Measurements from ENCODE around the gene GSK3A. TPM values are rescaled to one million over a fixed set of nuclear protein-coding genes. Genes with fewer than 3 reads are reported as not detected.

Gene GSK3A
- total and polyA plus RNA-seq, 9 of the 15 experiments (the other 6 are each of a cell fraction or from before 2014, with no cell fraction given) = 0.62 to 90.7 (median 33.3) TPM

DNA sequence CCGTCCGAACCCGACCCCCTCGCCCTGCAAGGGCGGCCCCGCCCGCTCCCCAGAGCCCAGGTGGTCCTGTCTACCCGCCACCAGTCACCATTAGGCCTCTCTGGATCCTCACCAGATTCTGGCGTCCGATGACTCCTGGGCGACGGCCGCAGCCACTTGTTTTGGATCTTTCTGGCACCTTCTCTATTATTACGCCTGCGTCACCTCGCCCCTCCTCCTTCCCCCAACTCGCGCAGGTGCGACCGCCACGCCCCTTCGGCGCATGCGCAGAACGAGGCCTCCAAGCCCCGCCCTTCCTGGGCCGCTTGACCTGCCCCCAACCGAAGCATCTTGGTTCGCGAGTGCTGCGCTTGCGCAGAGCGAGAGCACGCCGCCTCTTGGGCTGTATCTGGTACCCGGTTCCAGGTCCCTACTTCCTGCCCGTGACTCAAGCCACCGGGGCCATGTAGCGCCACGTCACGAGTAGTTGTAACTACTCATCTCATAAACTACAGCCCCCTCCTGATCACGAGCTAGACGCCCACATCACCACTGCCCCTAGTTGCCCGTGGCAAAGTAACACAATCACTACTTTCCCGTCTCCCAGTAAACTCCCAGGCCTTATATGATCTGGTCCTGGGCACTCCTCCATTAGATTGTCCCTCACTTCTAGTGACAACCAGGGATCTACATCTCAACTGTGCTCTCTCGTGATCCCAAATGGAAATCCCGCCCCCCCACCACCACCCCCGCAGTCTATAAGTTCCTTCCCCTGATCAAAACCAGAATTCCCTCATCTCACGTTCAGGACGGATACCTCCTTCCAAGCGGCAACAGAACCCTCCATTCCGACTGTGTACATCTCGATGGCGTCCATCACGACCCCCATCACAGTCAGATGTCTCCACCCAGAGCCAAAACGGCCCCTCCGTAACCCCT lies 24.6 kb downstream of the GSK3A start, which contains the start of gene DEDD2 (continued):
- TF ChIP-seq, protein P1, sequence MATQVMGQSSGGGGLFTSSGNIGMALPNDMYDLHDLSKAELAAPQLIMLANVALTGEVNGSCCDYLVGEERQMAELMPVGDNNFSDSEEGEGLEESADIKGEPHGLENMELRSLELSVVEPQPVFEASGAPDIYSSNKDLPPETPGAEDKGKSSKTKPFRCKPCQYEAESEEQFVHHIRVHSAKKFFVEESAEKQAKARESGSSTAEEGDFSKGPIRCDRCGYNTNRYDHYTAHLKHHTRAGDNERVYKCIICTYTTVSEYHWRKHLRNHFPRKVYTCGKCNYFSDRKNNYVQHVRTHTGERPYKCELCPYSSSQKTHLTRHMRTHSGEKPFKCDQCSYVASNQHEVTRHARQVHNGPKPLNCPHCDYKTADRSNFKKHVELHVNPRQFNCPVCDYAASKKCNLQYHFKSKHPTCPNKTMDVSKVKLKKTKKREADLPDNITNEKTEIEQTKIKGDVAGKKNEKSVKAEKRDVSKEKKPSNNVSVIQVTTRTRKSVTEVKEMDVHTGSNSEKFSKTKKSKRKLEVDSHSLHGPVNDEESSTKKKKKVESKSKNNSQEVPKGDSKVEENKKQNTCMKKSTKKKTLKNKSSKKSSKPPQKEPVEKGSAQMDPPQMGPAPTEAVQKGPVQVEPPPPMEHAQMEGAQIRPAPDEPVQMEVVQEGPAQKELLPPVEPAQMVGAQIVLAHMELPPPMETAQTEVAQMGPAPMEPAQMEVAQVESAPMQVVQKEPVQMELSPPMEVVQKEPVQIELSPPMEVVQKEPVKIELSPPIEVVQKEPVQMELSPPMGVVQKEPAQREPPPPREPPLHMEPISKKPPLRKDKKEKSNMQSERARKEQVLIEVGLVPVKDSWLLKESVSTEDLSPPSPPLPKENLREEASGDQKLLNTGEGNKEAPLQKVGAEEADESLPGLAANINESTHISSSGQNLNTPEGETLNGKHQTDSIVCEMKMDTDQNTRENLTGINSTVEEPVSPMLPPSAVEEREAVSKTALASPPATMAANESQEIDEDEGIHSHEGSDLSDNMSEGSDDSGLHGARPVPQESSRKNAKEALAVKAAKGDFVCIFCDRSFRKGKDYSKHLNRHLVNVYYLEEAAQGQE (IDR thresholded peaks at IDR 0.05; ENCODE audit: borderline replicate concordance) = no peak
- TF ChIP-seq, protein P1 (CRISPR knock-in tag; IDR thresholded peaks at IDR 0.05; ENCODE audit: low read depth) = no peak
- TF ChIP-seq KLF1 (tag; IDR thresholded peaks at IDR 0.05) (peak; percentile 100), ZFP36 (IDR thresholded peaks at IDR 0.05; ENCODE audit: low read depth, low read length, partially characterized antibody) (no peak), FOXJ3 (CRISPR knock-in tag; IDR thresholded peaks at IDR 0.05) (no peak)
- TF ChIP-seq, protein P2, sequence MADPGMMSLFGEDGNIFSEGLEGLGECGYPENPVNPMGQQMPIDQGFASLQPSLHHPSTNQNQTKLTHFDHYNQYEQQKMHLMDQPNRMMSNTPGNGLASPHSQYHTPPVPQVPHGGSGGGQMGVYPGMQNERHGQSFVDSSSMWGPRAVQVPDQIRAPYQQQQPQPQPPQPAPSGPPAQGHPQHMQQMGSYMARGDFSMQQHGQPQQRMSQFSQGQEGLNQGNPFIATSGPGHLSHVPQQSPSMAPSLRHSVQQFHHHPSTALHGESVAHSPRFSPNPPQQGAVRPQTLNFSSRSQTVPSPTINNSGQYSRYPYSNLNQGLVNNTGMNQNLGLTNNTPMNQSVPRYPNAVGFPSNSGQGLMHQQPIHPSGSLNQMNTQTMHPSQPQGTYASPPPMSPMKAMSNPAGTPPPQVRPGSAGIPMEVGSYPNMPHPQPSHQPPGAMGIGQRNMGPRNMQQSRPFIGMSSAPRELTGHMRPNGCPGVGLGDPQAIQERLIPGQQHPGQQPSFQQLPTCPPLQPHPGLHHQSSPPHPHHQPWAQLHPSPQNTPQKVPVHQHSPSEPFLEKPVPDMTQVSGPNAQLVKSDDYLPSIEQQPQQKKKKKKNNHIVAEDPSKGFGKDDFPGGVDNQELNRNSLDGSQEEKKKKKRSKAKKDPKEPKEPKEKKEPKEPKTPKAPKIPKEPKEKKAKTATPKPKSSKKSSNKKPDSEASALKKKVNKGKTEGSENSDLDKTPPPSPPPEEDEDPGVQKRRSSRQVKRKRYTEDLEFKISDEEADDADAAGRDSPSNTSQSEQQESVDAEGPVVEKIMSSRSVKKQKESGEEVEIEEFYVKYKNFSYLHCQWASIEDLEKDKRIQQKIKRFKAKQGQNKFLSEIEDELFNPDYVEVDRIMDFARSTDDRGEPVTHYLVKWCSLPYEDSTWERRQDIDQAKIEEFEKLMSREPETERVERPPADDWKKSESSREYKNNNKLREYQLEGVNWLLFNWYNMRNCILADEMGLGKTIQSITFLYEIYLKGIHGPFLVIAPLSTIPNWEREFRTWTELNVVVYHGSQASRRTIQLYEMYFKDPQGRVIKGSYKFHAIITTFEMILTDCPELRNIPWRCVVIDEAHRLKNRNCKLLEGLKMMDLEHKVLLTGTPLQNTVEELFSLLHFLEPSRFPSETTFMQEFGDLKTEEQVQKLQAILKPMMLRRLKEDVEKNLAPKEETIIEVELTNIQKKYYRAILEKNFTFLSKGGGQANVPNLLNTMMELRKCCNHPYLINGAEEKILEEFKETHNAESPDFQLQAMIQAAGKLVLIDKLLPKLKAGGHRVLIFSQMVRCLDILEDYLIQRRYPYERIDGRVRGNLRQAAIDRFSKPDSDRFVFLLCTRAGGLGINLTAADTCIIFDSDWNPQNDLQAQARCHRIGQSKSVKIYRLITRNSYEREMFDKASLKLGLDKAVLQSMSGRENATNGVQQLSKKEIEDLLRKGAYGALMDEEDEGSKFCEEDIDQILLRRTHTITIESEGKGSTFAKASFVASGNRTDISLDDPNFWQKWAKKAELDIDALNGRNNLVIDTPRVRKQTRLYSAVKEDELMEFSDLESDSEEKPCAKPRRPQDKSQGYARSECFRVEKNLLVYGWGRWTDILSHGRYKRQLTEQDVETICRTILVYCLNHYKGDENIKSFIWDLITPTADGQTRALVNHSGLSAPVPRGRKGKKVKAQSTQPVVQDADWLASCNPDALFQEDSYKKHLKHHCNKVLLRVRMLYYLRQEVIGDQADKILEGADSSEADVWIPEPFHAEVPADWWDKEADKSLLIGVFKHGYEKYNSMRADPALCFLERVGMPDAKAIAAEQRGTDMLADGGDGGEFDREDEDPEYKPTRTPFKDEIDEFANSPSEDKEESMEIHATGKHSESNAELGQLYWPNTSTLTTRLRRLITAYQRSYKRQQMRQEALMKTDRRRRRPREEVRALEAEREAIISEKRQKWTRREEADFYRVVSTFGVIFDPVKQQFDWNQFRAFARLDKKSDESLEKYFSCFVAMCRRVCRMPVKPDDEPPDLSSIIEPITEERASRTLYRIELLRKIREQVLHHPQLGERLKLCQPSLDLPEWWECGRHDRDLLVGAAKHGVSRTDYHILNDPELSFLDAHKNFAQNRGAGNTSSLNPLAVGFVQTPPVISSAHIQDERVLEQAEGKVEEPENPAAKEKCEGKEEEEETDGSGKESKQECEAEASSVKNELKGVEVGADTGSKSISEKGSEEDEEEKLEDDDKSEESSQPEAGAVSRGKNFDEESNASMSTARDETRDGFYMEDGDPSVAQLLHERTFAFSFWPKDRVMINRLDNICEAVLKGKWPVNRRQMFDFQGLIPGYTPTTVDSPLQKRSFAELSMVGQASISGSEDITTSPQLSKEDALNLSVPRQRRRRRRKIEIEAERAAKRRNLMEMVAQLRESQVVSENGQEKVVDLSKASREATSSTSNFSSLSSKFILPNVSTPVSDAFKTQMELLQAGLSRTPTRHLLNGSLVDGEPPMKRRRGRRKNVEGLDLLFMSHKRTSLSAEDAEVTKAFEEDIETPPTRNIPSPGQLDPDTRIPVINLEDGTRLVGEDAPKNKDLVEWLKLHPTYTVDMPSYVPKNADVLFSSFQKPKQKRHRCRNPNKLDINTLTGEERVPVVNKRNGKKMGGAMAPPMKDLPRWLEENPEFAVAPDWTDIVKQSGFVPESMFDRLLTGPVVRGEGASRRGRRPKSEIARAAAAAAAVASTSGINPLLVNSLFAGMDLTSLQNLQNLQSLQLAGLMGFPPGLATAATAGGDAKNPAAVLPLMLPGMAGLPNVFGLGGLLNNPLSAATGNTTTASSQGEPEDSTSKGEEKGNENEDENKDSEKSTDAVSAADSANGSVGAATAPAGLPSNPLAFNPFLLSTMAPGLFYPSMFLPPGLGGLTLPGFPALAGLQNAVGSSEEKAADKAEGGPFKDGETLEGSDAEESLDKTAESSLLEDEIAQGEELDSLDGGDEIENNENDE (IDR thresholded peaks at IDR 0.05; ENCODE audit: low read depth, low read length) = no peak
